GM21515 (cell line): Measurements from ENCODE around the gene EEFSEC.

ENCODE experiments used
- ATAC-seq: cut with Tn5 transposase; IDR thresholded peaks from one replicate; pipeline ENCODE4 v1.9.1; 2021; ENCODE audit not compliant: unreplicated experiment

Gene EEFSEC

DNA sequence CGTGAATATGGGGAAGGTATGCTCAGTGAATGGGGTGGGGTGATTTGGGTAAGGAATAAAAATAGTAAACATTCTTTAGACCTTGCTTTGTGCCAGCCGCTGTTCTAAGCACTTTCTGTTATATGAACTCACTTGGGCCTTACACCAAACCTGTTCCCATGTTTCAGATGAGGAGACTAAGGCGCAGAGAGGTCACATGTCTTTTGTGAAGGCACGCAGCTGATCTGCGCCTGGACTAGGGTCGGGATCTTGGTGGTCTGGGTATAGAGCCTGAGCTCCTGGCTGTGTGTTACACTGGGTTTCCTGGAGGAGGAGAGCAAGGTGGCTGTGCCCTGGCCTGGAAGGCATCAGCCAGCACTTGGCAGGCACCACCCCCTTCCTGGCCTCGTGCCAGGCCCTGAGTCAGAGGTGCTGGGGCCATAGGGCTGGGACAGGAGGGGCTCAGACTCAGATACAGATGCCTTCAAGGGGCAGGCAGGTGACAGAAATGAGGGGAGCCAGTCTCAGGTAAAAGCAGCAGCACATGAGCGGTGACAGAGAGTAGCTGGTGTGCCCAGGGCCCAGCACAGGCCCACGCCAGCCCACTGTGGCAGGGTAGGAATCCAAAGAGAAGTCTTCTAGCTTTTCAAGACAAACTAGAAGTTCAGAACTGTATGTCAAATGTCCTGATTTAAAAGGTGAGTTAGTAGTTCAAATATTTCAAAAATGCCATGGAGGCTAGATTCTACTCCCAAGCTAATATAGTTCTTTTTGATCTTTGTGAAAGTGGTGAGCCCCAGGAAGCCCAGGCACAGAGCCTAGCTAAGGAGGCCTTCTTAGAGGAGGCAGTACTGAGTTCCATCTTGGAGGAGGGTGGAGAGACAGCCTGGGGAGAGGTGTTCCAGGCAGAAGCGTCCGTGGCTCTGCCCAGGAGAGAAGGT is 230.3 kb downstream of the EEFSEC start:
- no peak for ATAC-seq

DNA sequence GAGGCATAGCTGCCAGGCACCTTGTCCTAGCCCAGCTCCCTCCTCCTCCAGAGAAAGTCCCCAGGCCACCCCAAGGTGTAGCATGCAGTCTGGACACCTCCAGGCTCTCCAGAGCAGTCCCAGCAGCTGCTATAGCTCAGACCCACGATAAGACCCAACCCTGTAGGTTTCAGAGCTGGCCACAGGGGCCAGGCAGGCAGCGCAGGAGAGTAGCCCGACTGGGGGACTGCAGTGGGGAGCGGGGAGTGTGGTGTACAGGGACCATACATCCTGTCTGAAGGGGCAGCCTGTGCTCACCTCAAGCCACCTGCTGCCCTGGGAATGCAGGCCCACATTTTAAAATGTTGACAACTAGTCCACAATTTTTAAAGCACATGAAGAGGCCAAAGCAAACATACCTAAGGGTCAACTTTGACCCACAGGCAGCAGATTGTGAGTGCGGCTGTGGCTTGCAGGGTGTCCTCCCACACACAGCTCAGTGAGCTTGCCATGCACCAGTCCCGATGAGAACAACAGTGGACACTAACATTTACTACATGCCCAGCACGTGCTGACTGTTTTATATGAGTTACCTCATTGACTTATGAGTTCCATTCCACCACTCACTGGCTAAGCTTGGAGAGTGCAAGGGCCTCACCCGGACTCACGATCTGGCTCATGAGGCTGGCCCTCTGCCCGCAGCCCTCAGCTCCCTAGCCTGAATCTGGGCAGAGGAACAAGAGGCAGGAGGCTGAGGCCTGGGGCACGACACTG is 232.0 kb downstream of the EEFSEC start:
- no peak for ATAC-seq

- ATAC-seq: no peak
Measured at GRCh38 chr3:128388932-128389331, 235.7 kb downstream of the EEFSEC start.

DNA sequence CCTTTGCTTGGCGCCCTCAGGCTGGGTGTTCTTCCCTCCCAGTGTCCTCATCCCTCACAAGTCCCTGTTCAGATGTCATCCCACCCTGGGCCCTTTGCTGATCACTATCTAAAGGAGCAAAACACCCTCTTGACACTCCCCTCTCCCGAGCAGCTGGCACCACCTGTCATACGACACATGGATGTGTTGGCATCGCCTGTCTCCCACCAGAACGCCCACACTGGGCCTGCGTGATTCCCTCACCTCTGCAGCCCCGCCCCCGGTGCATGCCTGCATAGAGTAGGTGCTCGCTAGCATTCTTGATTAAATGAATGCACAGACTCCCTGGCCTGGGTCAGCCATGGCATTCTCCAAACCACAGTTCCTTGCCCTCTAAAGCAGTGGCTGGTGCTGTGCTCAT is 237.6 kb downstream of the EEFSEC start:
- no peak for ATAC-seq

DNA sequence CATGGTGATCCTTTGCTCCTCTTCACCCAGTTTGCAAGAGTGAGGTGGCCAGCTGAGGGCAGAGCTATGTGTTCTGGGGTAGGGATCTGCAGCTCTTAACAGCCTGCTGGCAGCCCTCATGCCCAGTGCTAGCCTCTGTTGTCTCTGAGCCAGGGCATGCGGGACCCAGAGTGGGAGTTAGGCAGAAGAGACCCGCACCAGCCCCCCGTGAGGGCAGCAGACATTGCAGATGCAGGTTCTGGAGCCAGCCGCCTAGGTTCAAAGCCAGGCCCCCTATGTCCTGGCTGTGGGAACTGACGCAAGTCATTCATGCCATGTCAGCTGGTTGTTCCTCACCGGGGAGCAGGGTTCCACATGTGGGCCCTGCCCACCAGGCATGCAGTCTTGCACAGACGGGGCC is 238.7 kb downstream of the EEFSEC start:
- no peak for ATAC-seq

- ATAC-seq: no peak
Measured at GRCh38 chr3:128392818-128393544, 239.7 kb downstream of the EEFSEC start.

- ATAC-seq: no peak
Measured at GRCh38 chr3:128394033-128394432, 240.8 kb downstream of the EEFSEC start.

DNA sequence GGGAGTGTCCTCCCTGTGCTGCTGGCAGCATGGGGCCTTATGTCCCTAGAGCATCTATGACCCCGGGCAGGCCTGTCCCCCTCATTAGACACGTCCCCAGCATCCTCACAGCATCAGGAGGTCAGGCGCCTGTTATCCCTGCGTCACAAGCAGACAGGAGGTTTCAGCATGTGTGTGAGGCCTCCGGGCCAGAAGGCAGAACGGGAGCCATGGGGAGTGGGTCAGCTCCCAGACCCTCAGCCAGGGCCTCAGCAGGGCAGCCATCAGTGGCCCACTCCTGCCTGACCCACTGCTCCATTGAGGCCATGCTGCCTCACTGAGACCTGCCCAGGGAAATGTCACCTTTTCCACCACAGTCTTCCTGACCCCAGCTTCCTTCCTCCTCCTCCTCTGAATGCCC is 241.8 kb downstream of the EEFSEC start:
- ATAC-seq: no peak

- no peak for ATAC-seq
Measured at GRCh38 chr3:128395500-128396162, 242.3 kb downstream of the EEFSEC start.

DNA sequence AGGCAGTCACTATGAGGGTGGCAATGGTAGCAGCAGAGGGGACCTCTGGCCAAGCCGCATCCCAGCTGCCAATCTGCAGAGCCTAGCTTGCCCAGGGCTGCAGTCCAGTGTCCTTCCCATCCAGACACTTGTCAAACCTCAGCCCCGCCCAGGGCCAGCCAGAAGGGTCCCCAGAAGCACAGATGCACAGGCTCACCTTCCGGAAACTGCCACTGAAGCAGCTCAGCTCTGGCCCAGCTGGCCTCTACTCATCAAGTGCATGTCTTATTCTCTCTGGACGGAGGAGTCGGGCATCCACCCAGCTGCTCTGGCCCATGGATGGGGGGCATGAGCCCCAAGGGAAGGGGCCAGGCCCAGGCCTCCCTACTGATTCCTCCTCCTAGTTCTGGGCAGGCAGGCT is 244.2 kb downstream of the EEFSEC start:
- ATAC-seq: no peak

- no peak for ATAC-seq
Measured at GRCh38 chr3:128398586-128398985, 245.3 kb downstream of the EEFSEC start.

GRCh38 chr3:128399221-128399915 is 246.1 kb downstream of the EEFSEC start:
- no peak for ATAC-seq

DNA sequence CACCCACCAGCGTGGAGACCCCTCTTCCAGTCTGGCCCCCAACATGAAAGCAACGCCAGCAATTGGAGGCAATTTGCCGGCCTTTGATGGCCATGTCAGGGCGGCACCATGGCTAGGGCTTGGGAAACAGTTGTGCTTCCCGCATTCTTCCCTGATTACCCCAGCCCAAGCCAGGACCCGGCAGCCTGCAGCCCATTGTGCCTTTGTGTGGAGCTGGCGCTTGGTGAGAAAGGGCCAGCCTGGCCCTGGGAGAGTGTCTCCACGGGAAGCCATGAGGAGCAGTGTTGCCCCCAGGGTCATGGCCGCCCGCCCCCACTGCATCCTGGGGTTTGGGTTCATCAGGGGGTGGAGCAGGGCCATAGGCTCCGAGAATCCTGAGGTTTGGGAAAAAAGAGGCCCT is 247.4 kb downstream of the EEFSEC start:
- no peak for ATAC-seq

- ATAC-seq: no peak
Measured at GRCh38 chr3:128402319-128402718, 249.0 kb downstream of the EEFSEC start.

- ATAC-seq: no peak
Measured at GRCh38 chr3:128402998-128403397, 249.7 kb downstream of the EEFSEC start.

DNA sequence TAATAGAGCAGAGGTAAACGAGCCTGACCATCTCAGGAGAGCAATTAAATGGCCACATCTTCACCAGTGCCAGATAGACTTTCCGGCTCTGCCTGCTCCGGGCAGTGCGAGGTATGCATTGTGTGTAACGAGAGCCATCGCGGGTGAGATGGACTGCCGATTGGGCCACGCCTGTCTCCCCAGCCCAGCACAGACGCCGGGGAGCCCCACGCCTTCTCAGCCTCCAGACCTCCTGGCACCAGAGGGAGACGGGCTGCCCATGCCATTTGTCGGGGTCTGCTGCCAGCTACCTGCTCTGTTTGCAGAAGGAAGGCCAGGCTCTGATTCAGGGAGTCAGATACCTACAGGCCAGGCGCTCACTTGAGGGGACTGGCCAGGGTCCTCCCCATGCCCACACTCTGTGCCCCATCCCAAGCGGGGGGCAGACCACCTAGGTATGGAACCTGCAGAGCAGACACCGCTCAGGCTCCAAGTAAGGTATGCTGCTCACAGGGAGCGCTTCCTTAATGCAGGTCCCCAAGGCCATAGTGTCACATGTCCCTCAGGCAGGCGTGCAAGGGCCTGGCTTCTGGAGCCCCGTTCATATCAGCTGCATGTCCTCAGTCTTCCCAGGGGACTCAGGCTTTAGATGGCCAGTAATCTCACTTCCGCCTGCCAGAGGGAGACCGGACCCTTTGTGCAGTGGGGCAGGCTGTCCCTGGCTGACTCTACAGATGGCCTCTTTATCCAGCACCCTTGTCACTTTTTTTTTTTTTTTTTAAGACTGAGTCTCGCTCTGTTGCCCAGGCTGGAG is 251.2 kb downstream of the EEFSEC start:
- no peak for ATAC-seq

DNA sequence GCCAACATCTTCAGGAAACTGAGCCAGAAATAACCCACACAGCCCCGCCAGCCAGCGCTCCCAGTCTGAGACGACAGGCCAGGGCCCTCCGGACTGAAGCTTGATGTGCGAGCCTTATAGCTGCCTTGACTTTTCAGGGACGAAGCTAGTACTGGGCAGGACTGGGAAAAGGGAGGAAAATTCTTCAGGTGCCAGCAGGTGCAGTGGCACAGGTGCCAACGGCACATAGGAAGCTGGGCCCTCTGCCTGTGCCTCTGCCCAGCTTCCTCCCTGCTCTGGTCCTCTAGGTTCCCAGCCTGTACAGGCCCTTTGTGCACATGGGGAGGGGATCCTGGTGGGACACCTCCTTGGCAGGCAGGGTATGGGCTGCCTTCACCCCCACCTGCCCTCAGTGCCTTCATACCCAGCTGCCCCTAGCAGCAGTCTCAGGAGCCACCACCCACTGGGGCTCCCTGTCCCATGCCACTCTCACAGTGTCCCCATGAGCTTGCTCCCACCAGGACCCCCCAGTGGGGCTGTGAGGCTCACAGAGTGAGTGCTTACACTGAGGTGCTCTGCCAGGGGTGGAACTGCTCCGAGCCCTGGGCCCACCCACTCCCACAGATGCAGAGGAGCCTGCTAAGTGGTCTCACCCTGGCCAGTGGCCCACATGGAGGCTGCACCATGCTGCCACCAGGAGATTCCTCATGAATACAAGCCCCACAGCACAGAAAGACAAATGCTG is 252.4 kb downstream of the EEFSEC start:
- no peak for ATAC-seq

DNA sequence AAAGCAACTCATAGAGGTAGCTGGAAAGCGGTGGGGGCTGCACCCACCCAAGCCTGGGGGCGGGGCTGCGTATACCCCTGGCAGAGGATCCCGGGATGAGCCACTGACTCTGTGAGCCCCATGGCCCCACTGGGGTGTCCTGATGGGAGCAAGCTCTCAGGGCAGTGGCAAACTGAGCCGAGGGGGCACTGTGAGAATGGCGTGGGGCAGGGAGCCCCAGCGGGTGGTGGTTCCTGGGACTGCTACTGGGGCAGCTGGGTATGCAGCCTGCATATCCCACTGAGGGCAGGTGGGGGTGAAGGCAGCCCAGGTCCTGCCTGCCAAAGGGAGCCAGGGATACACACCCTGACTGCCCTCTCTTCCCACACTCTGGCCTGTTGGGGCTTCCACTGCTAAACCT is 254.0 kb downstream of the EEFSEC start:
- ATAC-seq: no peak
